HG02852 (cell line): ENCODE results near the gene FBXO9.

Experiments used
- ATAC-seq: cut with Tn5 transposase; IDR thresholded peaks from one replicate; pipeline ENCODE4 v1.9.1; 2021; ENCODE audit warnings: mild to moderate bottlenecking, moderate library complexity; ENCODE audit not compliant: unreplicated experiment

The FBXO9 gene

GRCh38 chr6:53086302-53086701 lies 21.1 kb downstream of the FBXO9 start:
- ATAC-seq: no peak

DNA sequence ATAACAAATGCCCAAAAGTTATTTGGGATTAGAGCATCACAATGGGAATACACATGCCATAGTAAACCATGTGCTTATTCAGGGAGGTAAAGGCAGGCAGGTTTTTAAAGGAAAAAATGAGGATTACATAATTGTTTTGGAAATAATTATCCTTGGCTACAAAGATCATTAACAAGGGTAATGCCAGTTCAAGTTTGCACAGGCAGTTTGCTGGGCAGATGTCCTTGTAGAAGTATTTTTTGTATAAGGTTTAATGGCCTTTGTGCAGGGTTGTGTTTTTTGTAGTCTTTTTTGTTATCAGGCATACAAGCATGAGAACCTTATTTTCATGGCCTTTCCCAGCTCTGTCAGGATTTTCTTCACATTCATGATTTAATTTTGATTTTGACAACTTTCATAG lies 24.7 kb downstream of the FBXO9 start:
- no peak for ATAC-seq

- no peak for ATAC-seq
Measured at GRCh38 chr6:53090576-53090975, 25.4 kb downstream of the FBXO9 start.

DNA sequence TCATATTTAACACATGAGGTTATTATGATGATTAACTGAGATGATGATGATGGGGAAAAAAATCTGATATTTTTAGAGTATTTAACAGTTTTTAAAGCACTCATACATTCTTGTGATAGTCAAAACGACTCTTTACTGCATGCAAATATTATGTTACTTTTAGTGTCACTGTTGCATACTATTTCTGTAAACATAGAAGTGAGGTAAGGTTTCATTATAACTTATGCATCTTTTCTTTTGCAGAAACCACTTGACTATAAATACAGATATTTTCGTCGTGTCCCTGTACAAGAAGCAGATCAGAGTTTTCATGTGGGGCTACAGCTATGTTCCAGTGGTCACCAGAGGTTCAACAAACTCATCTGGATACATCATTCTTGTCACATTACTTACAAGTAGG lies 30.1 kb downstream of the FBXO9 start:
- ATAC-seq: no peak

- ATAC-seq: no peak
Measured at GRCh38 chr6:53095716-53096115, 30.5 kb downstream of the FBXO9 start.

- no peak for ATAC-seq
Measured at GRCh38 chr6:53100561-53100960, 35.4 kb downstream of the FBXO9 start.

DNA sequence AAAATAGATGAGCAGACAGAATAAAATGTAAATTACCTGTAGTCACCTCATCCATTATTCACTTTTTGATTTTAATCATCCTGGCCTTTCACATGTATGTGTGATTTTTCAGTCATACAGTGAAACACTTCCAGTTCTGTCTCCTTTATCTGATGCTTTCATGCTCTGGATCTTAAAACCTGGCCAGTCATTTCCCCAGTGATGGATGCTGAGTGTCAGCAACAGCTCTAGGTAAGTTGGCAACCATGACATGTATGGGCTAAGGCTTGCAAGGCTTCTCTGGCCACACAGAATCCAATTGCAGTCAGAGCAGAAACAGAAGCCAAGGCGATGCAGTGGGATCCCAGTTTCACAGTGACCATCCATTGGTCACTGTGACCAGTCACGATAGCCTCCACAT lies 35.8 kb downstream of the FBXO9 start:
- no peak for ATAC-seq

- no peak for ATAC-seq
Measured at GRCh38 chr6:53103993-53104675, 38.9 kb downstream of the FBXO9 start.

DNA sequence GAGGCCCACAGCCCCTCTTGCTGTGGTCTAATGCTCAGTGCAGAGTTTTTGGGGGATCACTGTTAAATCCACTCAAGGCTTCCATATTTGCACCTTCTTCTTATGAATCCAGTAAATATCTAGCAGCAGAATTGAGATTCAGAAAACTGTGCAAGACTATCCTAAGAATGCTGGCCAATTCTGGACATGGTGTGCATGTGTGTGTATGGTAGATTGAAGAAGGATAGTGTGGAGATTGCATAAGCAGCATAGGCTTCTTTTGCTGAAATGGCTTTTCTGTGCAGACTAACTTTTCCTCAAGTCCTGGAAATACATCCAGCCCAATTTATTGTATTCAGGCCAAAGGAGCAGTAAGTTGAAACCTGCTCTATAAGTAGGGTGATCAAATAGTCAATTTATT lies 39.7 kb downstream of the FBXO9 start:
- ATAC-seq: no peak

DNA sequence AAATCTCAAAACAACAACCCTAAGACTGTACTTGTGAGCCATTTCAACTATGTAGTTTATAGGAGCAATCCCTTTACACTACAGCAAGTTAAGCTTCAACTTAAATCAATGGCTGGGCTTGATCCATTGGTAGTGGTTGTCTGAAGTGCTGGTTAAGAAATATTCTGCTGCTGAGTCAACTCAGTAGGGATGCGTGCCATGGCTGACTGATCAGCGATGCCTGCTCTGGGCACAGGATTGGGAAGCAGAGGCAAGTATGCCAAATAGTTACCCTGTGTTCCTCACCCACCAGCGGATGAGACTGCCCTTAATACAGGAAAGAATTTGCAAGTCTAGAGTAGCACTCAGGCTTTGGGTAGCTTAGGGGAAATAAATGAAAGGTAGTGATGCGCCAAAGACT lies 41.9 kb downstream of the FBXO9 start:
- no peak for ATAC-seq

GRCh38 chr6:53109612-53110011 lies 44.4 kb downstream of the FBXO9 start:
- peak; percentile 80 for ATAC-seq

- ATAC-seq: no peak
Measured at GRCh38 chr6:53111865-53112264, 46.7 kb downstream of the FBXO9 start.

DNA sequence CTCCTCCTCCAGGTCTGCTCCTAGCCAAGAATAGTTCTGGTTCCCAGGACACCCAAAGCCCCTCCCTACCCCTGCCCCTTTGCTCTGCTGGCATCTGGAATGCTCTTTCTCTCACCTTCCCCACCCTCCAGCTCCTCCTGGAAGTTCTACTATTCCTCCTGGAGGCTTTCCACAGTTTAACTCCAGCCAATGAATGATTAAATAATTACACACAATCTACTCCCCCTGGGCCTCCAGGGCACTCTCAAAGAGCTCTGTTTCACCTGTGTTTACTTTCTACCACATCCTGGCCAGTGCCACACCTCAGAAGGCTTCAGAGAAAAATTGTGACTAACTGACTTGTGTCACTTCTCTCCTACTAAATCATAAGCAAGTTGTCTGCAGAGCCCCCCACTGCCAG lies 47.2 kb downstream of the FBXO9 start:
- no peak for ATAC-seq

DNA sequence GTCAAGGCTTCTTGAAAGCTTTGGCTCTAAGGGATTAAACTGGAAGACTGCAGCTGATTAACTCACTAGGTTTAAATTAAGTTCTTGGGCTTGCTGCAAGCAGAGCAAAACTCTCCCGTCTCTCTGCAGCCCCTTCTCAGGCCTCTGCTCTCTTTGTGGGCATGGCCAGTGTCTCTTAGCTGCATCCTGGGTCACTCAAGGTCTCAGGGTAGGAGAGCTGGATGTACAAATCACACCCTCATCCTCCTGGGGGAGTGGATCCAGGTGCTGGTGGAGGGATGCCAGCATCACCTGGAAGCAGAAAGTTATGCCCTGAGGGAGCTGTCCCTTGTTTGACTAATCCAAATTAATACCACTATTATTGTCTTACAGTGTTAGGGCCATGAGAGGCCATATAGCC lies 47.7 kb downstream of the FBXO9 start:
- no peak for ATAC-seq

GRCh38 chr6:53113742-53114141 lies 48.5 kb downstream of the FBXO9 start:
- no peak for ATAC-seq

GRCh38 chr6:53115113-53115512 lies 49.9 kb downstream of the FBXO9 start:
- no peak for ATAC-seq

GRCh38 chr6:53115741-53116140 lies 50.5 kb downstream of the FBXO9 start:
- ATAC-seq: no peak

DNA sequence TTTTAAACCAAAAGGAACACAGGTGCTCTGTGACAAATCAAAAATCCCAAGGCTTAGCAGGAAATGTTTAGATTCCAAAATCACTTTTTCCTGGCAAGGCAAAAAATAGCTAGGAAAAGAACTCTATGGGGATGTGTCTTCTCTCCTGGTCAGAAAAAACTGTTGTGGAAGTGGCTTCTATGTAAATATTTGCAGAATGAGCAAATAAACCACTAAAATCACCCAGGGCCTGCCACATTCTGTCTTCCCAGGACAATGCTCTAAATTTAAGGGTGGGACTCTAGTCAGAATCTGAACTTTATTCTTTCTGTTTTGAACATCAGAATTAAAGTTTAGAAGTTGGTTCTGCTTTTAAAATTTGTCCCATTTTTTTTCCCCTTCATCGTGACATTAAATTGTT lies 54.1 kb downstream of the FBXO9 start:
- ATAC-seq: no peak

- no peak for ATAC-seq
Measured at GRCh38 chr6:53119772-53120409, 54.7 kb downstream of the FBXO9 start.

DNA sequence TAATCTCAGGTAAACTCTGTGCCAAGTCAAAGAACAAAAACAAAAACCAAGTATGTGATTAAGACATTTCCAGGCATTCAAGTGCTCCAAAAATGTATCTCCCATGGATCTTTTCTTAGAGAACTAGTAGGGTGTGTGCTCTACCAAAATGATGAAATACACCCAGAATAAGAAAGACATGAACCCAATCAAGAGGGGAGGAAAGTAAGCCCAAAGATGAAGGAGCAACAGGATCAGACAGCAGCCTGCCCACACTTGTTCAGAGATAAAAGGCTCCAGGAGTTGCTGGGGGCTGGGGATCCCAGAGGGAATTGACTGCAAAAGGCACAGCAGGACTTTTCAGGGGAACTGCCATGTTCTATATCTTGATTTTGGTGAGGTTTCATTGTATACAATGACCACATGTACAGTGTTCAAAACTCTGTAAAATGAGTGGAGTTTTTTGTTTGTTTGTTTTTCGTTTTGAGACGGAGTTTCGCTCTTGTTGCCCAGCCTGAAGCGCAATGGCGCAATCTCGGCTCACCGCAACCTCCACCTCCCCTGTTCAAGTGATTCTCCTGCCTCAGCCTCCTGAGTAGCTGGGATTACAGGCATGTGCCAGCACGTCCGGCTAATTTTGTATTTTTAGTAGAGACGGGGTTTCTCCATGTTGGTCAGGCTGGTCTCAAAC lies 59.1 kb downstream of the FBXO9 start:
- no peak for ATAC-seq

- no peak for ATAC-seq
Measured at GRCh38 chr6:53125276-53125675, 60.1 kb downstream of the FBXO9 start.

- no peak for ATAC-seq
Measured at GRCh38 chr6:53128842-53129241, 63.6 kb downstream of the FBXO9 start.
